SJCRH30 (cell line): ENCODE measurements around the gene TCFL5. TPM values are rescaled to one million over a fixed set of nuclear protein-coding genes. Genes with fewer than 3 reads are reported as not detected.

Experiments used
- DNase-seq, 2 experiments: peaks; one replicate each; pipeline ENCODE4 v3.0.0-alpha.2; 2015 to 2020
- H3K27ac ChIP-seq: fragments of 250-450 bp; sonication (Bioruptor Pico); 2 replicates; pipeline ENCODE4 v1.5.1; 2020; ENCODE audit warnings: mild to moderate bottlenecking, moderate library complexity
- H3K27me3 ChIP-seq: fragments of 250-450 bp; sonication (Bioruptor Pico); 2 replicates; pipeline ENCODE4 v1.5.1; 2020; ENCODE audit warnings: mild to moderate bottlenecking, moderate library complexity
- H3K36me3 ChIP-seq: fragments of 250-450 bp; sonication (Bioruptor Pico); 2 replicates; pipeline ENCODE4 v1.5.1; 2020; ENCODE audit warnings: mild to moderate bottlenecking, moderate library complexity
- H3K4me1 ChIP-seq: fragments of 250-450 bp; sonication (Bioruptor Pico); 2 replicates; pipeline ENCODE4 v1.5.1; 2020; ENCODE audit warnings: mild to moderate bottlenecking, moderate library complexity
- H3K4me3 ChIP-seq: fragments of 250-450 bp; sonication (Bioruptor Pico); 2 replicates; pipeline ENCODE4 v1.5.1; 2020; ENCODE audit warnings: mild to moderate bottlenecking, moderate library complexity
- H3K9me3 ChIP-seq: fragments of 250-450 bp; sonication (Bioruptor Pico); replicated peaks from 2 replicates; pipeline ENCODE4 v1.5.1; 2020; ENCODE audit warnings: mild to moderate bottlenecking, moderate library complexity
- total RNA-seq: library from RNA; depleted of rRNA; stranded (reverse); fragments of >200 nt; shearing (Covaris generic); gene quantifications from 2 replicates; pipeline ENCODE4 v1.2.3, GENCODE V29; 2014

TCFL5 gene
- total RNA-seq, 1 experiment from 2014 or later: 21.2 TPM

DNA sequence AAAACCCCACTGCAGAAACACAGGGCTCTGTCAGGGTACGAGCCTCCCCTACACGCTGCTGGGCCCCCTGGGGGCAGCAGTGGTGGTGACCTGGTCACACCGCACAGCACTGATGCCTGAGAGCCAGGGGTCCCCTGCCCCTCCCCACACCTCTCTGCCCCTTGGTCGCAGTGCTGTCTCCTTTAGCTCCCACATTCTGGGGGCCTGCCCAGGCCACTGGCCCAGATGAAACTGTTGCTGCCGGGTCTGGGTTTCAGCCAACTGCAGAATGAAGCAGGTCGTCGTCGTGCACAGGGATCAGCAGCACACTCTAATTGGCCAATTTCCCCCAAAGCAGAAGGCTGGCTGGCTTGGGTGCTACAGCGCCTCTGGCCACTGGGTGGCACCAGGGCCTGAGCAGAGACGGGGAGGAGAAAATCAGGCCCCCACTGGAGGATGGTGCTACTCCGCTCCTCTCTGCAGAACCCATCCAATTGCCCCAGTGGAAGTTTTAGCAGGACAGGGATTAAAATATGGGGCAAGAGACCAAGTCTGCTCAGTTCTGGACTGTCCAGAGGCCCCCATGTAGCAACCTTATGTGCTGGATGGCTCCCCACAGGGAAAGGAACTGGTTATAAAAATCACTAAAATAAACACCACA, 38.5 kb upstream of the TCFL5 start:
- Histone ChIP-seq H3K9me3 (no peaks in the 10 kb centered on the region), H3K27me3 (no peaks in the 10 kb centered on the region), H3K36me3 (peaks cover 46% of the 10 kb centered on the region), H3K4me3 (no peak overlapping the region), H3K27ac (no peak overlapping the region), H3K4me1 (no peaks in the 10 kb centered on the region; the same call in 1 of the 2 replicates)
- DNase-seq: peak; percentile 80 to 85

DNA sequence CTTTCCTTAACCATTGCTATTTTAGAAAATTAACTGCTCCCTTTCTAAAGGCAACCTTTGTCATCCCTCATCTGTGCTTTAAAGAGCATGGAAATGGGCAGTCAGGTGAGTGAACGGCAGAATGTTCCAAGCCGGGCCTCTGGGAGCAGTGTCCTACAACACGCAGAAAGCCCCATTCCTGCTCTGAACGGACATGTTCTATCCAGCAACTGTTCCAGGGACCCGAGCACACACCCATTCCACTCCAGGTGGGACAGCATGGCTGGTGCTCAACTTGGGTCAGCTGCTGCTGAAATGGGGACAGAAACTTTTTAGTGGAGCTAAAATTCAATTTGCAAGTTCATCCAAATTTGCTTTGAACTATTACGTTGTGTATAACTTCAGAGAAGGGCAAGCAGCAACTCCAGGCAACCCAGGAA, 38.0 kb upstream of the TCFL5 start:
- no peaks in the 10 kb centered on the region for H3K27me3 ChIP-seq
- no peaks in the 10 kb centered on the region; the same call in 1 of the 2 replicates for H3K4me1 ChIP-seq
- H3K9me3 ChIP-seq: no peaks in the 10 kb centered on the region
- H3K4me3 ChIP-seq: no peak overlapping the region
- no peak for DNase-seq
- H3K27ac ChIP-seq: no peak overlapping the region
- peaks cover 46% of the 10 kb centered on the region for H3K36me3 ChIP-seq

DNA sequence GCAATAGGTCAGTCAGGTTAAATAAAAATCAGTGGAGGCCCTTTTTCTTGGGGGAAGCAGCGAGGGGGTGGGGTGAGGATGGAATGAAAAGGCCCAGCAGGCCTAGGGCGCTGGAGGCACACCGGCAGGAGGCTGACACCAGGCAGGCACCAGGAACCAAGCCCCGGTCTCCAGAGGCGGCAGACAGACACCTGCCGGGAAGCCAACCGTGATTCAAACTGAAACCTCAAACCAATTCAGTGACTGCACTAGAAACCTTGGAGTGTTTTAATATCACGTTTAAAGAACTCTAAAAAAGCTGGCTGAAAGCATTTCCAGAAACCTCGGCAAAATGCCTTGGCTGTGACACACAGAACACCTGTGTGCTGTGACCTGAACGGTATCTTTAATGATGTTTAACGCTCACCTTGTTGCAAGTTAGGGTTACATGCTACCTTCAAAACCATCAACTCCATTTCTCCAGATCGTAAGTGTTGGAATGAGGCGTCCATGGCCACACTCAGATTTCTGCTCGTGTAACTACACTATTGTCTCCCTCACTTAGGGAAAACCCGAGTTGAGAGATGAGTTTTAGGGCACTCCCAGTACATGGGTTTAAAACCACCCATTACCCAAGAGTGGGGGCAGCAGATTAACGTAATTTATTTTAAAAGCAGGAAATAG, 37.5 kb upstream of the TCFL5 start:
- DNase-seq: no peak
- H3K36me3 ChIP-seq: peaks cover 48% of the 10 kb centered on the region
- H3K27me3 ChIP-seq: no peaks in the 10 kb centered on the region
- H3K4me1 ChIP-seq: no peaks in the 10 kb centered on the region; the same call in 1 of the 2 replicates
- no peak overlapping the region for H3K27ac ChIP-seq
- H3K9me3 ChIP-seq: no peaks in the 10 kb centered on the region
- H3K4me3 ChIP-seq: no peak overlapping the region

DNA sequence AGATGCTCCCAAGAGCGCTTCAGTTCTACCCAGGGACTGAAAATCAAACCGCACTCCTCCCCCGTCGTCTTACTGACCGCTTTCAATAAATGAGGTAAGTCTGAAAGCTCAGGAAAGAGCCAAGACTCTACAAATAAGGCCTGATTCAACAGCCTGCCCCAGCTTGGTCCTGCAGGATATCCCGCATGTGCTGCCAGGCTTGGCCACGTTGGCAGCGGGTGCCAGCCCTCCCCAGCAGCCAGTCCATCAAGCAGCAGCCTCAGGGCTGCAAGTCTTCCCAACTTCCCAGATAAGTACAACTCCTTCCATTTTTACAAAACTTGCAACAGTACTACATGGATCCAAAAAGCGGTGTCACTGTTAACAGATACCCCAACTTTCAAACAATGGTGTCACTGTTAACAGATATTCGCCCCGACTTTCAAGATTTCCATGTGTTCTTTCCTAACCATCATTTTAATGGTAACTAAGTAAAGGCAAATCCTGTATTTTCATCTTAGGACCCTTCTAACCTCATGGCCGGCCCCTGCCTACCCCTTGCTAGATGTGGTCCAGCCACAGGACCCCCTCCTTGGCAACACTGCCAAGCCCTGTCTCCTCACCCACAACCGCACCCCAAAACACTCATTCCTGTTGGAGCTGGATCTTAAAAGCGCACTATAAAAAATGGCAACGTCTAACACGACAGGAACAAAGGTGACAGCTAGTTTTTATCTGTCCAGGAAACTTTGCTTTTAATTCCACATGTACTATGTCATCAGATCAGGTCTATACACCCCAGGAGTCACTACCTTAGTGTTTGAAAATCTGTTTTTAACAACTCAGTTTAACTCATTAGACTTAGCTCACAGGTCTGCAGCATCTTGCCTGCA, 36.7 kb upstream of the TCFL5 start:
- DNase-seq: no peak
- Histone ChIP-seq H3K27me3 (no peaks in the 10 kb centered on the region), H3K4me1 (no peaks in the 10 kb centered on the region; the same call in 1 of the 2 replicates), H3K9me3 (no peaks in the 10 kb centered on the region), H3K27ac (no peak overlapping the region), H3K4me3 (no peak overlapping the region), H3K36me3 (peaks cover 48% of the 10 kb centered on the region)

DNA sequence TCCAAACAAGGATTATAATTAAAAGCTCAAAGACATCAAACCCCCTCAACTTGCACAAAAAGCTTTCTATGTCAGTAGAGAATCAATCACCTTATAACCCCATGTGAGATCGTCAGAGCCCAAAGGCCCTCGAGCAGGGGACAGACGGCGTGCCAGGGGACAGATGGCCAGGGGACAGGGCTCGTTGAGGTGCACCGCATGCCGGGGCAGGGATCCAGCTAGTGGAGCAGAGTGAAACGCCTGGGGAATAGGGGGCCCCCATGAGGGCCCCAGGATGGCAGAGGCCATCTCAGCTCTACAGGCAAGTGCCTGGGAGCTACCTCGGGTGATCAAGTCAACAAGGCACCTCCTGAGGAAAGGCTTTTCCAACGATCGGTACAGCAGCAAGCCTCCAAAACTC, 36.0 kb upstream of the TCFL5 start:
- DNase-seq: no peak

DNA sequence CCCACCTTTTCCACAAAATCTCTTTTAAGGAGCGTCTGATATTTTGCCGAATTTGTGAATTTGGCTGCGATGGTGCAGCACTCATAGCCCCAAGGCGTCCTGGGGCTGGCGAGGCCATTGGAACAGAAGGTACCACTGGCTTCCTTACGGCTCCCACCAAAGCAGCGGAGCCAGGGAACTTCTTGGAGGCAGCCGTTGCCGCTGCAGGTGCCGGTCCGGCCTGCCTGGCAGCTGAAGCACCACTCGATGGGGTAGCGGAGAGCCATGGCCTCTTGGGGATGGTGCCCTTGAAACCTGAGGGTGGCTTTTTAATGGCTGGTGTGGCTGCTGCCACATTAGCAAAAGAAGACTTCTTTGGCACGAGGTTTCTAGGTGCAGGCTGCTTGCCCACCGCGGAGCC, 34.9 kb upstream of the TCFL5 start:
- H3K27ac ChIP-seq: no peak overlapping the region
- no peaks in the 10 kb centered on the region for H3K27me3 ChIP-seq
- H3K4me1 ChIP-seq: peaks cover 8% of the 10 kb centered on the region
- DNase-seq: no peak
- H3K4me3 ChIP-seq: no peak overlapping the region
- H3K9me3 ChIP-seq: no peaks in the 10 kb centered on the region
- H3K36me3 ChIP-seq: peaks cover 48% of the 10 kb centered on the region

More for the DNA sequence above, 36.0 kb upstream of the TCFL5 start:
- H3K27me3 ChIP-seq: no peaks in the 10 kb centered on the region
- H3K9me3 ChIP-seq: no peaks in the 10 kb centered on the region
- no peaks in the 10 kb centered on the region; the same call in 1 of the 2 replicates for H3K4me1 ChIP-seq
- peaks cover 48% of the 10 kb centered on the region for H3K36me3 ChIP-seq
- no peak overlapping the region for H3K4me3 ChIP-seq
- H3K27ac ChIP-seq: no peak overlapping the region

DNA sequence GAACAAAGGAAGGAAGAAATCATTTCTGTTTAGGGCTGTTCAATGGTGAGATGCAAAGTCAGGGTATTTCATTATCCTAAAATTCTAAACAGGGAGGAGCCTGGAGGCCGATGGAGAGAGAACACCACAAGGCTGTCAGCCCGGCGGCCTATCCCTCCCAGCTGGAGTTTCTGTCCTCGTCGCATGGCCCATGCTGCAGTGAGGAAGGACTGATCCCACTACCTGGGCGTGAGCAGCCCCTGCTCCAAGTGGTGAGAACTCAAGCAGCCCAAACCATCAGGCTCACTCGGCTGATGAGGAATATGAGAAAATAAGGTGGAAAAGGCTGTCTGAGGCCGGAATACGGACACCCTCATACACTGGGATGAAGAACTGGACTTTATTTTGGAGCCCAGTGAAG, 33.9 kb upstream of the TCFL5 start:
- DNase-seq: no peak
- peaks cover 46% of the 10 kb centered on the region for H3K36me3 ChIP-seq
- H3K4me1 ChIP-seq: peaks cover 17% of the 10 kb centered on the region
- H3K27me3 ChIP-seq: no peaks in the 10 kb centered on the region
- H3K4me3 ChIP-seq: no peak overlapping the region
- no peak overlapping the region for H3K27ac ChIP-seq
- H3K9me3 ChIP-seq: no peaks in the 10 kb centered on the region

DNA sequence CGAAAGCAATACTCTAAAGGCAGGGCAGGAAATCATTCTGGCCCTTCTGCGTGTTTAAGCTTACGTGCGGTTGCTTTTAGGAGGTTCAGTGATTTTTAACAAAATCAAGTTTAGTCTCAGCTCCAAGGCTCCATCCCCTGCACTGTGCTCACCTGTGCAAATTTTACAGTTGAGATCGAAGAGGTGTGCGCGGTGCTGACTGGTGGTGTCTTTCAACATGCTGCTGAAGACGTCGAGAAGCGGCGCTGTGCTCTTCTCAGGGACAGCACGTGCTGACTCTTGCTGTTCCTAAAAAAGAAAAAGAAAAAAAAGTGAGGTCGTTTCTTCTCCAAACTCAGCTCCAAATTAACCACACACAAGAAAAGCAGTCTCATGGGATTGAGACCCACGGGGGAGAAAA, 32.6 kb upstream of the TCFL5 start:
- Histone ChIP-seq H3K4me3 (no peak overlapping the region), H3K9me3 (no peaks in the 10 kb centered on the region), H3K27me3 (no peaks in the 10 kb centered on the region), H3K27ac (no peak overlapping the region), H3K36me3 (peaks cover 58% of the 10 kb centered on the region), H3K4me1 (peaks cover 23% of the 10 kb centered on the region)
- no peak for DNase-seq

DNA sequence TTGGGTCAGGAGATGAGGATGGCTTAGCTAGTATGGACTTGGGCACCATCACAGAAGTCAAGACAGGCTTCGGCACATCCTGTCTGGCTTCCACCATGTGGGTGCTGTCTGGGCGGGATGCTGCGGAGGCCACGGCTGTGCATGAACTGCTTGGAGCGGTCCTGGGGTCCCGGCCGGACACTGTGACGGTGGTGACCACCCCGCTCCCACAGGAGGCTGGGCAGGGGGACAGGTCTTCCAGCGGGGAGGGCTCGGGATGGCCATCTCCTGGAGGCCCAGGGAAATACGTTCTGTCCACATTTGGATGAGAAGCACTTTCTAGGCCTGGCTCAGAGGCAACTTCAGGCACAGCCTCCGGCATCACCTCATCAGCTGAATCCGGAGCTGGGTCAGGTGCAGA, 32.1 kb upstream of the TCFL5 start:
- peaks cover 64% of the 10 kb centered on the region for H3K36me3 ChIP-seq
- H3K4me1 ChIP-seq: peaks cover 23% of the 10 kb centered on the region
- no peak overlapping the region for H3K4me3 ChIP-seq
- no peak overlapping the region for H3K27ac ChIP-seq
- DNase-seq: no peak
- H3K27me3 ChIP-seq: no peaks in the 10 kb centered on the region
- no peaks in the 10 kb centered on the region for H3K9me3 ChIP-seq

DNA sequence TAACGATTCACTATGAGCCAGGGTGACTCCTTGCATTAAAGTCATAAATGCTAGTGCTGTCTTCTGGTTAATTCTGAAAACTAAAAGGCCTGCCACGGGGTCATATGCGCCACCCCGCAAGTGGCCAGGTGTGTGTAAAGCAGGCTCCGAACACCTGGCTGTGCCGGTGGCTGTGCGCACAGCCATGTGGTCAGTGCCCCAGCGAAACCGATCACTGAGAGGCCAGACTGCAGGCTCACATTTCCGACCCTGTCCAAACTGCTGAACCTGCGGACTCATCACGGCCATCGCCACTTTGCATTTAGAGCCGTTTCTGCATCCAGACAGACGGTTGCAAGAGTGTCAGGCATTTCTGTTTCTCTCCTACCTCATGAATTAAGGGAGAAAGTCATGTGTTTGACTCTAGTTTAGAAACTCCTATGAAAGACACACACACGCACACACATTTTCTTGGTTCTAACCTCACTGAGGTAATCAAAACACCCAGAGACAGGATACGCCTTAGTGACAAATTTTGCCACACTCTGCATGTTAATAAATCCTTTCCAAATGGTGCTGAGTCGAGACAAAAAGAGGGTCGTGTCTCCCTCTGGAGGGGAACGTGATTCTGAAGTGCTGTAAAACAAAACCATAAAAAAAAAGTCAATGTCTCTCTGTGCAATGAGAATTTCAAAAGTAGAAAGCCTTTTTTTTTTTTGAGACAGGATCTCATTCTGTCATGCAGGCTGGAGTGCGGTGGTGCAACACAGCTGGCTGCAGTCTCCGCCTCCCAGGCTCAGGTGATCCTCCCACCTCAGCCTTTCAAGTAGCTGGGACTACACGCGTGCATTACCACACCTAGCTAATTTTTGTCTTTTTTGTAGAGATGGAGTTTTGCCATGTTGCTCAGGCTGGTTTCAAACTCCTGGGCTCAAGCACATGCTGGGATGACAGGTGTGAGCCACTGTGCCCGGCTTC, 31.0 kb upstream of the TCFL5 start:
- Histone ChIP-seq H3K27ac (no peak overlapping the region), H3K4me1 (peaks cover 28% of the 10 kb centered on the region), H3K27me3 (no peaks in the 10 kb centered on the region), H3K9me3 (no peaks in the 10 kb centered on the region), H3K4me3 (no peak overlapping the region), H3K36me3 (peaks cover 73% of the 10 kb centered on the region)
- DNase-seq: no peak

DNA sequence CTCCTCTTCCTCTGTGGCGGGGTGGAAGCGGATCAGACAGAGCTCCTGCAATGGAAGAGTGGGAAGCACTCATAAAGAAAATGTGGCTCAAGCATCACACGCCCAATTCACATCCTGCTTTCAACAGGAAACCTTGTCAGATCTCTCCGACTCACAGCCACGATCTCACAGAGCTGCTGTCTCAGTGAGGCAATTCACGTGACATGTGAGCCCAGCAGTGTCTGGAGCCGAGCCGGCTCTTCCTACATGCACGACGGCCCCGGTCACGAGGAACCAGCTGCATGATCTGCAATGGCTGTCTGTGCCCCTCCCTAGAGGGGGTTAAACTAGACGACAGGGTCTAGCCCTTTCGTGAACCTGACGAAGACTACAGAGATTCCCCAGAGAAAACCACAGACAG, 29.5 kb upstream of the TCFL5 start:
- DNase-seq: peak; percentile 97 to 98
- Histone ChIP-seq H3K9me3 (no peaks in the 10 kb centered on the region), H3K4me3 (no peak overlapping the region), H3K4me1 (peaks cover 37% of the 10 kb centered on the region), H3K36me3 (peaks cover 76% of the 10 kb centered on the region), H3K27ac (peak overlapping the region; percentile 44), H3K27me3 (no peaks in the 10 kb centered on the region)

DNA sequence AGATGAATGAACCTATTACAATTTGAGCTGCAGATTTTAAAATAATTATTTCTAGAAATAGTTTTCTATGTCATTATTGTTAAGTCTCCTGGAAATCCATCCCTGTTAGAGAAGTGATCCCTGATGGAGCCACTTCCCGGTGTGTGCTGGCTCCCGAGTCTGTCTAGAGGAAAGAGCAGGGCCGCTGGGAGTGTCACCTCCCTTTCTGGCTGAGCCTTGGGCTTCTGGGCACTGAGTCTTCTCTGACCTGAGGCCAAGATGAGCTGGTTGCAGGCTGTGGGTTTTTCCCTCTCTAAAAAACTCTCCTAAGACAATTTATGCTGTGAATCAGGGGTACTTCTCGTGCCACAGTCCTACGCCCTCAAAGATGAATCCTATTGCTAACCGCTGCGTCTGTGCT, 28.8 kb upstream of the TCFL5 start:
- DNase-seq: no peak
- no peaks in the 10 kb centered on the region for H3K27me3 ChIP-seq

DNA sequence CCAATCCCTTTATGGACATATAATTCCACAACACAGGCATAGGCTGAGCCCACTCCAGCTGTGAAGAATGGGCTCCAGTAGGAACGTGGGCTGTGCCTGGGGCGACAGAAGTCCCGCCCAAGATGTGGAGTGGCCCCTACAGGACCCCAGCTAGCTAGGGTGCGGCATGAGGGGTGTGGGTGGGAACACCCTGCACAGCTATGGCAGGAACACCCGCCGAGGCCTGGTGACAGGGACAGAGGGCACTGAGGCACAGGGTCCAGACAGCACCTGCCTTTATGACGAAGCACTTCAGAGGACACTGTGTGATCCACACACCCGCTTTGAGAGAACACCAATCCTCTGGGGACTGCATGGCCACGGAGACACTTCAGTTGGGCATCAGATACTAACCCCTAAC, 28.2 kb upstream of the TCFL5 start:
- Histone ChIP-seq H3K27ac (no peak overlapping the region), H3K4me3 (no peak overlapping the region), H3K9me3 (no peaks in the 10 kb centered on the region), H3K4me1 (peaks cover 37% of the 10 kb centered on the region), H3K27me3 (no peaks in the 10 kb centered on the region), H3K36me3 (peaks cover 71% of the 10 kb centered on the region)
- no peak for DNase-seq

More for the DNA sequence above, 28.8 kb upstream of the TCFL5 start:
- Histone ChIP-seq H3K9me3 (no peaks in the 10 kb centered on the region), H3K4me1 (peaks cover 37% of the 10 kb centered on the region), H3K27ac (peak overlapping the region; percentile 44), H3K4me3 (no peak overlapping the region), H3K36me3 (peaks cover 74% of the 10 kb centered on the region)

DNA sequence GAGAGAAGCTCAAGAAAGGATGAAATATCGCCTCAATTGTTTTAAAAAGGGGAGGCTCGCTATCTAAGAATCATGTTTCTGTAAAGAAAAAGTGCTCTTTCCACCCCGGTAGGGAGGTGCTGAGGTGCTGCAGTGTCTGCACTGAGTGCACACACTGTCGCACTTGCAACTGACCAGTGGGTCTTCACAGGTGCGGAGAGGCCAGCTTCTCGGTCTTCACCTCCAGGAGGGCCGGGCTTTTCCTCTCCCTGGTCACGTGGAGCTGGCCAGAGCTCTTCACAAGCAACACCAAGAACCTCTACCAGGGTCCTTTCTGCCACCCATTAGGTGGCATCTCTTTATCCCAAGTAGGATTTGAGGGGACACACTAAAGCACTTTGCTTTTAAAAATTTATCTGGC, 27.8 kb upstream of the TCFL5 start:
- no peak overlapping the region for H3K4me3 ChIP-seq

More for the DNA sequence above, 27.8 kb upstream of the TCFL5 start:
- H3K9me3 ChIP-seq: no peaks in the 10 kb centered on the region
- DNase-seq: no peak
- H3K27me3 ChIP-seq: no peaks in the 10 kb centered on the region
- H3K27ac ChIP-seq: no peak overlapping the region
- H3K36me3 ChIP-seq: peaks cover 66% of the 10 kb centered on the region
- peaks cover 37% of the 10 kb centered on the region for H3K4me1 ChIP-seq
